ENCODE measurements around the gene COL28A1.
"Not testable (repeated sequence)": the region's sequence is repeated elsewhere in the genome, so short reads cannot be mapped to it uniquely, and the experiment has no call there.

The COL28A1 gene

GRCh38 chr7:7476381-7476780, 59.3 kb downstream of the COL28A1 start:
- DNase-seq (ENCODE audit: low read depth in 2 of 2, low spot score in 1 of 2) = no peak

DNA sequence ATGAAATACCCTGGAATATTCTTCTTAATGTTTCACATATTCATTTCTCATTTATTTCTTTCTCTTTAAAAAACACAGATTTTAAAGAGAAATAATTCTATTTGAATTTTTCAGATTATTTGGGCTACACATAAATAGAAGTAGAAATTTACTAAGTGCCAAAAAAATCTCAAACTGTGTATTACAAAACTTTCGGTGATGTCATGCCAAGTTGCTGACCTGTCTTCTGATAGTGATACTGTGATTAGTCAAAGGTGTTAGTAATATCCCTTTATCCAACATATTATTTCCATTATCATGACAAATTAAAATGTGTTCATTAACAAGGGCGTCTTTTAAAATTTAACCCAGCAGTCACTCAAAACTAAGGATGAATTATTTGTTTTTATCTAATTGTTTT, 60.1 kb downstream of the COL28A1 start:
- no peak for DNase-seq (ENCODE audit: low read depth in 2 of 2, low spot score in 1 of 2)

DNA sequence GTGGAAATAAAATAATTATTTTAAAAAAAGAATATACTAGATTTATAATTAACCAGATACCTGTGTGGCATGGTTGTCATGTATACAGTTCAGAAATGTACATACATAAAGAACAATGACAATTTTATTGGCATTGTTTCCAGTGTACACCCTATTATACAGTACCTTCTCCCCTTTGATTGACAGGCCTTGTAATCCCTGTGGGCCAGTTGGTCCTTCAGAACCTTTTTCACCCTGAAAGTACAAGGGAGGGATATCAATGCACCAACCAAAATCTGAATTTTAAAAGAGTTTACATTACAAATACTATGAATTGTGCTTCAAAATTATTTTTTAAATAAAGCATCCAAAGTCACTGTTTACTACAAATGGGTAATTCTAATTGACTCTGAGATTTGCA, 61.2 kb downstream of the COL28A1 start:
- no peak for DNase-seq (ENCODE audit: low read depth in 2 of 2, low spot score in 1 of 2)

GRCh38 chr7:7464991-7465765, 70.5 kb downstream of the COL28A1 start:
- not testable (repeated sequence) for DNase-seq (ENCODE audit: low read depth in 2 of 2, low spot score in 1 of 2)

GRCh38 chr7:7454000-7454399, 81.7 kb downstream of the COL28A1 start:
- no peak for DNase-seq (ENCODE audit: low read depth in 2 of 2, low spot score in 1 of 2)

- DNase-seq (ENCODE audit: low read depth in 2 of 2, low spot score in 1 of 2) = no peak
Measured at GRCh38 chr7:7452652-7453051, 83.0 kb downstream of the COL28A1 start.

DNA sequence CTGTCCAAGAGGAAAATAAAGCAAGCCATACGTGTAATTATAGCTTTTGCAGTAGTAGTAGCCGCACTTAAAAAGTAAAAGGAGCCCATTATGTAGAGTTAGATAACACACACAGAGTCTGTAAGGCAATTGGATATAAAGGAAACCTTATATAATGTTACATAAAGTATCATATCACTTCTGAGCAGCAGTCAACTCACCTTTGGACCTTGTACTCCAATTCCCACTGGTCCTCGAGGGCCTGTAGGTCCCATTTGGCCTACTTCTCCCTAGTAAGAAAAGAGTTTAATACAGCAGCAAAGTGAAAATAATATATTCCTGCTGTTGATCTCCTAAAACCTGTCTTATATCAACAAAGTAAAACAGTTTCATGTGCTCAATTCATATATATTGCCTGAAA, 83.6 kb downstream of the COL28A1 start:
- no peak for DNase-seq (ENCODE audit: low read depth in 2 of 2, low spot score in 1 of 2)

DNA sequence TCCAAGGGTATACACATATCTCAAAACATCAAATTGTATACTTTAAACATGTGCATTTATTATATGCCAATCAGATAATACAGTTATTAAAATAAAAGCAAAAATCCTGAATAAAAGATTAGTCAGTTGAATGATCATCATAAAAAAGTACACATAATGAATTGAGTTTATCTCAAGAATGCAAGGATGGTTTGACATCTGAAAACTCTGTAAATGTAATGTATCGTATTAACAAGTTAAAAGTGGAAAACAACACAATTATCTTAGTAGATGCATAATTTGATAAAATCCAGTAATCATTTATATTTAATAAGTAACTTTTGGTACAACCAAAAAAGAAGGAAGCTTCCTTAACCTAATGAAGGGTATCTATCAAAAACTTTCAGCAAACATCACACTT, 86.6 kb downstream of the COL28A1 start:
- no peak for DNase-seq (ENCODE audit: low read depth in 2 of 2, low spot score in 1 of 2)

- DNase-seq (ENCODE audit: low read depth in 2 of 2, low spot score in 1 of 2) = no peak
Measured at GRCh38 chr7:7446616-7447015, 89.1 kb downstream of the COL28A1 start.

GRCh38 chr7:7443806-7444350, 91.8 kb downstream of the COL28A1 start:
- DNase-seq (ENCODE audit: low read depth in 2 of 2, low spot score in 1 of 2) = no peak

DNA sequence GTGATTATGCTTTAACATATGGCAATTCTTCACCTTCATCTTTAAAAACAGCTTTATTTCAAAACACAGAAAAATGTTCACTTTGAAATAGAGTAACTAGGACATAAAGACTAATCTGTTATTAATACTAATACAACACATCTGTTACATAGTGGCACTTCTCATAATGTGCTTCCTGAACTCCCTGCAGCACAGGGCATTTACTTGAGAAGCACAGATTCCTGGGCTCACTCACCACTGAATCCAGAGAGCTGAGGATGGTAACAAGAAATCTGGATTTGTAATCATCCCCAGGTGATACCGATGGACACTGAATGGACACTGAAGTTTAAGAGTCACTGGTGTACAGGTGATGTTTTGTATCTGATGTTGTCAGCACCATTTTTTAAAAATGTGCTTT, 96.1 kb downstream of the COL28A1 start:
- no peak for DNase-seq (ENCODE audit: low read depth in 2 of 2, low spot score in 1 of 2)

DNA sequence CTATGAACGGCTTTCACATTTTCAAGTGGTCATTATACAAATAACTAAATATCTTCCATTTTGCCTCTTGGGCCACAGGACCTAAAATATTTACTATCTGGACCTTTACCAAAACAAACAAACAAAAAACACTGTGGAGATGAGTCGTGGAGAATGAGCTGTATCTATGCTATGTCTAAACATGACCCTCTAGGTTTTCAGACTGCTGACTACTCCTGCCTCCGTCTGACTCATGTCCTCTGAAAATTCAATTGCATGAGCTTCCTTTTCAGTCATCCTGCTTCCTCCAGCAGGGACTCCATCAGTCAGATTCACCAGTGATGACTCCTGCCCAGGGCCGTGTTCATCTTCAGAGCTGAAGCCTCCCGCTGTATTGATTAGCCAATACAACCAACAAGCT, 96.8 kb downstream of the COL28A1 start:
- DNase-seq (ENCODE audit: low read depth in 2 of 2, low spot score in 1 of 2) = no peak

- no peak for DNase-seq (ENCODE audit: low read depth in 2 of 2, low spot score in 1 of 2)
Measured at GRCh38 chr7:7435978-7436377, 99.7 kb downstream of the COL28A1 start.

- no peak for DNase-seq (ENCODE audit: low read depth in 2 of 2, low spot score in 1 of 2)
Measured at GRCh38 chr7:7434329-7434728, 101.3 kb downstream of the COL28A1 start.

- no peak for DNase-seq (ENCODE audit: low read depth in 2 of 2, low spot score in 1 of 2)
Measured at GRCh38 chr7:7433811-7434210, 101.9 kb downstream of the COL28A1 start.

GRCh38 chr7:7432979-7433378, 102.7 kb downstream of the COL28A1 start:
- no peak for DNase-seq (ENCODE audit: low read depth in 2 of 2, low spot score in 1 of 2)

- DNase-seq (ENCODE audit: low read depth in 2 of 2, low spot score in 1 of 2) = no peak
Measured at GRCh38 chr7:7428806-7429205, 106.9 kb downstream of the COL28A1 start.

- DNase-seq (ENCODE audit: low read depth in 2 of 2, low spot score in 1 of 2) = no peak
Measured at GRCh38 chr7:7427363-7427762, 108.3 kb downstream of the COL28A1 start.

DNA sequence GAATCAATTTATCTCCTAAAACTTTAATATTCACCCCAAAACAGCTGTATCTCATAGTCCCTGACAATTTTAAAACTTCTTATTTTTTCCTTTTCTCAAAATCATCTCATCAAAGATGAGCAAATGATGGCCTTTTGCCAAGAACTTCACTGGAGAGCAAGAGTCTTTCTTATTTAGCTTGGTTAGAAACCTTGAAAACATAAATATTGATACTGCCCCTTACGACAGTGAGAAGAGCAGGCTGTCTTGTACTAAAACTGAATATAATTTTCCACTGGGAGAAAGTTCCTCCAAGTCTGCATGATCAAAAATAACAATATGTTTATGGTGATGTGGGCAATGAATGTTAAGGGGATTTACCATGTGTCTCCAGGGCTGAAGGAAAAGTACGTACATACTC, 109.0 kb downstream of the COL28A1 start:
- DNase-seq (ENCODE audit: low read depth in 2 of 2, low spot score in 1 of 2) = no peak

GRCh38 chr7:7425321-7425720, 110.4 kb downstream of the COL28A1 start:
- no peak for DNase-seq (ENCODE audit: low read depth in 2 of 2, low spot score in 1 of 2)

GRCh38 chr7:7424151-7424873, 111.4 kb downstream of the COL28A1 start:
- DNase-seq (ENCODE audit: low read depth in 2 of 2, low spot score in 1 of 2) = peak in 1 of 2 donors; percentile 15

- no peak for DNase-seq (ENCODE audit: low read depth in 2 of 2, low spot score in 1 of 2)
Measured at GRCh38 chr7:7422641-7423040, 113.0 kb downstream of the COL28A1 start.

Data from stimulated activated CD8-positive, alpha-beta memory T cell treated with anti-CD3 and anti-CD28 coated beads, Interleukin-4, amount 100 ng/mL, for 4 hours (primary cell).